Measurements from ENCODE around the gene DDX47. TPM values are rescaled to one million over a fixed set of nuclear protein-coding genes. Genes with fewer than 3 reads are reported as not detected.

The DDX47 gene
- total and polyA plus RNA-seq, 2 of the 13 experiments (the other 11 are each of a cell fraction or from before 2014, with no cell fraction given) = 48.5 to 78.7 TPM

DNA sequence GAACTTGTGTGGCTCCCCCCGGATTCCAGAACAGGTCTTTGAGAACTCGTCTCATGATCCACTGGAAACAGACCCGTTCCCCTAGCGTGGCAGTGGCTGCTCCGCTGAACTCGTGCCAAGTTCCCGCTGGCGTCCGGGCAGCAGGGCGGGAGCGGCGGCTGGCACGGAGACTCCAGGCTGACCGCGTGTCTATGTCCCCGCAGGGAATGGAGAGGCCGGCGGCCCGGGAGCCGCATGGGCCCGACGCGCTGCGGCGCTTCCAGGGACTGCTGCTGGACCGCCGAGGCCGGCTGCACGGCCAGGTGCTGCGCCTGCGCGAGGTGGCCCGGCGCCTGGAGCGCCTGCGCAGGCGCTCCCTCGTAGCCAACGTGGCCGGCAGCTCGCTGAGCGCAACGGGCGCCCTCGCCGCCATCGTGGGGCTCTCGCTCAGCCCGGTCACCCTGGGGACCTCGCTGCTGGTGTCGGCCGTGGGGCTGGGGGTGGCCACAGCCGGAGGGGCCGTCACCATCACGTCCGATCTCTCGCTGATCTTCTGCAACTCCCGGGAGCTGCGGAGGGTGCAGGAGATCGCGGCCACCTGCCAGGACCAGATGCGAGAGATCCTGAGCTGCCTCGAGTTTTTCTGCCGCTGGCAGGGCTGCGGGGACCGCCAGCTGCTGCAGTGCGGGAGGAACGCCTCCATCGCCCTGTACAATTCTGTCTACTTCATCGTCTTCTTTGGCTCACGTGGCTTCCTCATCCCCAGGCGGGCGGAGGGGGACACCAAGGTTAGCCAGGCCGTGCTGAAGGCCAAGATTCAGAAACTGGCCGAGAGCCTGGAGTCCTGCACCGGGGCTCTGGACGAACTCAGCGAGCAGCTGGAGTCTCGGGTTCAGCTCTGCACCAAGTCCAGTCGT, 26.2 kb upstream of the DDX47 start (continued):
- no peak for TF ChIP-seq THAP8 (CRISPR knock-in tag; IDR thresholded peaks at IDR 0.05; ENCODE audit: borderline replicate concordance)
- TF ChIP-seq KDM2A (CRISPR knock-in tag; IDR thresholded peaks at IDR 0.05; ENCODE audit: borderline replicate concordance, low read depth) = no peak; the same call in 1 of the 2 replicates
- peak; percentile 82 for TF ChIP-seq ERF (CRISPR knock-in tag; IDR thresholded peaks at IDR 0.05)
- no peak for TF ChIP-seq NCOA5 (CRISPR knock-in tag; IDR thresholded peaks at IDR 0.05)
- peak; percentile 66; the same call in 1 of the 2 replicates for TF ChIP-seq ZNF724P (CRISPR knock-in tag; IDR thresholded peaks at IDR 0.05; ENCODE audit: borderline replicate concordance)
- 0 out of 2 replicates have a peak, but pooled peaks have one; percentile 16 for TF ChIP-seq ZNF281 (CRISPR knock-in tag; IDR thresholded peaks at IDR 0.05; ENCODE audit: borderline replicate concordance)
- 0 out of 2 replicates have a peak, but pooled peaks have one; percentile 30 for TF ChIP-seq ZNF335 (CRISPR knock-in tag; IDR thresholded peaks at IDR 0.05)
- TF ChIP-seq TAF1 (CRISPR knock-in tag; IDR thresholded peaks at IDR 0.05) = peak; percentile 61
- 0 out of 2 replicates have a peak, but pooled peaks have one; percentile 51 for TF ChIP-seq HOXA7 (CRISPR knock-in tag; IDR thresholded peaks at IDR 0.05)
- no peak for TF ChIP-seq TCF12 (IDR thresholded peaks at IDR 0.05)
- 0 out of 2 replicates have a peak, but pooled peaks have one; percentile 50 for TF ChIP-seq TCF12 (CRISPR knock-in tag; IDR thresholded peaks at IDR 0.05)
- TF ChIP-seq, protein P1, sequence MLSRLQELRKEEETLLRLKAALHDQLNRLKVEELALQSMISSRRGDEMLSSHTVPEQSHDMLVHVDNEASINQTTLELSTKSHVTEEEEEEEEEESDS (CRISPR knock-in tag; IDR thresholded peaks at IDR 0.05; ENCODE audit: borderline replicate concordance) = no peak
- TF ChIP-seq ATAD3A (CRISPR knock-in tag; IDR thresholded peaks at IDR 0.05) = no peak
- TF ChIP-seq SMAD9 (CRISPR knock-in tag; IDR thresholded peaks at IDR 0.05) = peak; percentile 75; the same call in 1 of the 2 replicates
- no peak for TF ChIP-seq NFIB (CRISPR knock-in tag; IDR thresholded peaks at IDR 0.05; ENCODE audit: borderline replicate concordance)
- TF ChIP-seq, protein P2, sequence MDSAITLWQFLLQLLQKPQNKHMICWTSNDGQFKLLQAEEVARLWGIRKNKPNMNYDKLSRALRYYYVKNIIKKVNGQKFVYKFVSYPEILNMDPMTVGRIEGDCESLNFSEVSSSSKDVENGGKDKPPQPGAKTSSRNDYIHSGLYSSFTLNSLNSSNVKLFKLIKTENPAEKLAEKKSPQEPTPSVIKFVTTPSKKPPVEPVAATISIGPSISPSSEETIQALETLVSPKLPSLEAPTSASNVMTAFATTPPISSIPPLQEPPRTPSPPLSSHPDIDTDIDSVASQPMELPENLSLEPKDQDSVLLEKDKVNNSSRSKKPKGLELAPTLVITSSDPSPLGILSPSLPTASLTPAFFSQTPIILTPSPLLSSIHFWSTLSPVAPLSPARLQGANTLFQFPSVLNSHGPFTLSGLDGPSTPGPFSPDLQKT (CRISPR knock-in tag; IDR thresholded peaks at IDR 0.05; ENCODE audit: borderline replicate concordance) = peak; percentile 89; the same call in 1 of the 2 replicates
- TF ChIP-seq SOX13 (IDR thresholded peaks at IDR 0.05) = no peak
- peak in 1 of 2 experiments; percentile 12; a peak in 1 of 4 replicates for TF ChIP-seq SOX13 (CRISPR knock-in tag; conservative IDR thresholded peaks at IDR 0.05 in 1 of 2, IDR thresholded peaks at IDR 0.05 in 1 of 2)
- TF ChIP-seq, protein P3, sequence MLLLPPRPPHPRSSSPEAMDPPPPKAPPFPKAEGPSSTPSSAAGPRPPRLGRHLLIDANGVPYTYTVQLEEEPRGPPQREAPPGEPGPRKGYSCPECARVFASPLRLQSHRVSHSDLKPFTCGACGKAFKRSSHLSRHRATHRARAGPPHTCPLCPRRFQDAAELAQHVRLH (CRISPR knock-in tag; IDR thresholded peaks at IDR 0.05; ENCODE audit: borderline replicate concordance, low read depth) = peak; percentile 76; the same call in 1 of the 2 replicates
- no peak for TF ChIP-seq ZNF350 (CRISPR knock-in tag; IDR thresholded peaks at IDR 0.05; ENCODE audit: borderline replicate concordance, low read depth)
- no peak for TF ChIP-seq MZF1 (CRISPR knock-in tag; IDR thresholded peaks at IDR 0.05; ENCODE audit: borderline replicate concordance)
- TF ChIP-seq NCOR1 (IDR thresholded peaks at IDR 0.05; ENCODE audit: borderline replicate concordance, low read length) = no peak
- TF ChIP-seq SIX1 (CRISPR knock-in tag; IDR thresholded peaks at IDR 0.05; ENCODE audit: borderline replicate concordance) = no peak
- peak; percentile 86 for TF ChIP-seq ARNT2 (CRISPR knock-in tag; IDR thresholded peaks at IDR 0.05; ENCODE audit: low read depth)
- no peak for TF ChIP-seq ZFP36L2 (CRISPR knock-in tag; IDR thresholded peaks at IDR 0.05)

Data from HepG2 (cell line).